GM06990 (cell line): Measurements from ENCODE around the gene ATP10D.
"Not testable (repeated sequence)": the region's sequence is repeated elsewhere in the genome, so short reads cannot be mapped to it uniquely, and the experiment has no call there.

Source experiments
- DNase-seq: peaks from one replicate; pipeline ENCODE4 v3.0.0-alpha.2; 2011; ENCODE audit not compliant: insufficient read length; ENCODE audit errors: extremely low read depth
- H3K27me3 ChIP-seq: replicated peaks from 2 replicates; pipeline ENCODE4 v1.6.0; 2011; ENCODE audit warnings: low read length; ENCODE audit not compliant: control insufficient read depth, insufficient read depth
- H3K36me3 ChIP-seq: 2 replicates; pipeline ENCODE4 v1.5.1; 2011; ENCODE audit warnings: low read length; ENCODE audit not compliant: control insufficient read depth, insufficient read depth
- H3K4me3 ChIP-seq: replicated peaks from 2 replicates; pipeline ENCODE4 v1.5.1; 2011; ENCODE audit warnings: low read depth, mild to moderate bottlenecking, control low read depth, low read length
- CTCF ChIP-seq: IDR thresholded peaks from 2 replicates; pipeline ENCODE4 v1.5.1; 2011; ENCODE audit warnings: low read length, control low read depth, mild to moderate bottlenecking, inconsistent platforms; ENCODE audit not compliant: insufficient read depth, poor library complexity, severe bottlenecking

The ATP10D gene

GRCh38 chr4:47519239-47519883, 34.3 kb downstream of the ATP10D start:
- peak; percentile 47 for DNase-seq
- TF ChIP-seq CTCF = no peak
- Histone ChIP-seq H3K36me3 (no peaks in the 10 kb centered on the region; the same call in none of the 2 replicates), H3K4me3 (no peak overlapping the region), H3K27me3 (no peaks in the 10 kb centered on the region)

- no peaks in the 10 kb centered on the region; the same call in 1 of the 2 replicates for H3K36me3 ChIP-seq
- no peak for DNase-seq
- no peak overlapping the region for H3K4me3 ChIP-seq
These were observed 40.2 kb downstream of the ATP10D start for GRCh38 chr4:47525154-47525819.

GRCh38 chr4:47526281-47526680, 41.2 kb downstream of the ATP10D start:
- no peak for DNase-seq
- H3K27me3 ChIP-seq = no peaks in the 10 kb centered on the region
- H3K4me3 ChIP-seq = no peak overlapping the region
- no peak for TF ChIP-seq CTCF
- H3K36me3 ChIP-seq = no peaks in the 10 kb centered on the region

More at GRCh38 chr4:47525154-47525819, 40.2 kb downstream of the ATP10D start:
- no peak for TF ChIP-seq CTCF
- no peaks in the 10 kb centered on the region for H3K27me3 ChIP-seq

GRCh38 chr4:47528646-47529045, 43.6 kb downstream of the ATP10D start:
- not testable (repeated sequence) for DNase-seq, H3K27me3 ChIP-seq, H3K36me3 ChIP-seq, H3K4me3 ChIP-seq

- DNase-seq = no peak
- H3K36me3 ChIP-seq = no peaks in the 10 kb centered on the region
- no peaks in the 10 kb centered on the region for H3K27me3 ChIP-seq
- no peak overlapping the region for H3K4me3 ChIP-seq
- TF ChIP-seq CTCF = no peak
These were observed 45.7 kb downstream of the ATP10D start for GRCh38 chr4:47530801-47531200.

- no peaks in the 10 kb centered on the region for H3K27me3 ChIP-seq
- peak; percentile 55 for DNase-seq
- no peaks in the 10 kb centered on the region for H3K36me3 ChIP-seq
- TF ChIP-seq CTCF = no peak
- H3K4me3 ChIP-seq = no peak overlapping the region
These were observed 46.3 kb downstream of the ATP10D start for GRCh38 chr4:47531241-47531953.
